HG03520 (cell line): Measurements from ENCODE around the gene GALNT7.
"Not testable (repeated sequence)": the region's sequence is repeated elsewhere in the genome, so short reads cannot be mapped to it uniquely, and the experiment has no call there.

Experiments used
- ATAC-seq: cut with Tn5 transposase; IDR thresholded peaks from one replicate; pipeline ENCODE4 v1.9.1; 2021; ENCODE audit warnings: mild to moderate bottlenecking, moderate library complexity; ENCODE audit not compliant: unreplicated experiment

The GALNT7 gene

GRCh38 chr4:173192375-173193162 lies 24.0 kb downstream of the GALNT7 start:
- ATAC-seq, result no peak

GRCh38 chr4:173194157-173194556 lies 25.5 kb downstream of the GALNT7 start:
- no peak for ATAC-seq

- ATAC-seq, result no peak
Measured at GRCh38 chr4:173195109-173195508, 26.5 kb downstream of the GALNT7 start.

GRCh38 chr4:173199553-173199952 lies 30.9 kb downstream of the GALNT7 start:
- ATAC-seq, result no peak

GRCh38 chr4:173200103-173200884 lies 31.7 kb downstream of the GALNT7 start:
- no peak for ATAC-seq

GRCh38 chr4:173202395-173202794 lies 33.8 kb downstream of the GALNT7 start:
- ATAC-seq, result no peak

GRCh38 chr4:173205656-173206055 lies 37.0 kb downstream of the GALNT7 start:
- no peak for ATAC-seq

- ATAC-seq, result no peak
Measured at GRCh38 chr4:173208420-173208819, 39.8 kb downstream of the GALNT7 start.

GRCh38 chr4:173211222-173211621 lies 42.6 kb downstream of the GALNT7 start:
- ATAC-seq, result no peak

GRCh38 chr4:173211838-173212237 lies 43.2 kb downstream of the GALNT7 start:
- ATAC-seq, result no peak

- no peak for ATAC-seq
Measured at GRCh38 chr4:173212379-173212778, 43.8 kb downstream of the GALNT7 start.

GRCh38 chr4:173213296-173213695 lies 44.7 kb downstream of the GALNT7 start:
- ATAC-seq, result no peak

GRCh38 chr4:173214231-173214630 lies 45.6 kb downstream of the GALNT7 start:
- no peak for ATAC-seq

- ATAC-seq, result no peak
Measured at GRCh38 chr4:173214661-173215060, 46.0 kb downstream of the GALNT7 start.

GRCh38 chr4:173217075-173217474 lies 48.5 kb downstream of the GALNT7 start:
- no peak for ATAC-seq

- no peak for ATAC-seq
Measured at GRCh38 chr4:173217727-173218126, 49.1 kb downstream of the GALNT7 start.

GRCh38 chr4:173218411-173219125 lies 50.0 kb downstream of the GALNT7 start:
- ATAC-seq, result no peak

GRCh38 chr4:173219126-173219437 lies 50.5 kb downstream of the GALNT7 start:
- not testable (repeated sequence) for ATAC-seq

GRCh38 chr4:173223743-173224142 lies 55.1 kb downstream of the GALNT7 start:
- ATAC-seq, result no peak

GRCh38 chr4:173226401-173226888 lies 57.8 kb downstream of the GALNT7 start:
- no peak for ATAC-seq

GRCh38 chr4:173227756-173228155 lies 59.1 kb downstream of the GALNT7 start:
- ATAC-seq, result no peak

GRCh38 chr4:173230062-173230461 lies 61.5 kb downstream of the GALNT7 start:
- ATAC-seq, result no peak
